Mesangial cell (primary cell): ENCODE results near the gene ACAA1. TPM values are rescaled to one million over a fixed set of nuclear protein-coding genes. Genes with fewer than 3 reads are reported as not detected.

Source experiments
- total RNA-seq: library from RNA; depleted of rRNA; stranded (reverse); fragments of >200 nt; gene quantifications from 2 replicates; pipeline ENCODE4 v1.2.3, GENCODE V29; 2015

Gene ACAA1, protein sequence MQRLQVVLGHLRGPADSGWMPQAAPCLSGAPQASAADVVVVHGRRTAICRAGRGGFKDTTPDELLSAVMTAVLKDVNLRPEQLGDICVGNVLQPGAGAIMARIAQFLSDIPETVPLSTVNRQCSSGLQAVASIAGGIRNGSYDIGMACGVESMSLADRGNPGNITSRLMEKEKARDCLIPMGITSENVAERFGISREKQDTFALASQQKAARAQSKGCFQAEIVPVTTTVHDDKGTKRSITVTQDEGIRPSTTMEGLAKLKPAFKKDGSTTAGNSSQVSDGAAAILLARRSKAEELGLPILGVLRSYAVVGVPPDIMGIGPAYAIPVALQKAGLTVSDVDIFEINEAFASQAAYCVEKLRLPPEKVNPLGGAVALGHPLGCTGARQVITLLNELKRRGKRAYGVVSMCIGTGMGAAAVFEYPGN
- 43.3 and 64.4 TPM in 2 replicates for total RNA-seq

DNA sequence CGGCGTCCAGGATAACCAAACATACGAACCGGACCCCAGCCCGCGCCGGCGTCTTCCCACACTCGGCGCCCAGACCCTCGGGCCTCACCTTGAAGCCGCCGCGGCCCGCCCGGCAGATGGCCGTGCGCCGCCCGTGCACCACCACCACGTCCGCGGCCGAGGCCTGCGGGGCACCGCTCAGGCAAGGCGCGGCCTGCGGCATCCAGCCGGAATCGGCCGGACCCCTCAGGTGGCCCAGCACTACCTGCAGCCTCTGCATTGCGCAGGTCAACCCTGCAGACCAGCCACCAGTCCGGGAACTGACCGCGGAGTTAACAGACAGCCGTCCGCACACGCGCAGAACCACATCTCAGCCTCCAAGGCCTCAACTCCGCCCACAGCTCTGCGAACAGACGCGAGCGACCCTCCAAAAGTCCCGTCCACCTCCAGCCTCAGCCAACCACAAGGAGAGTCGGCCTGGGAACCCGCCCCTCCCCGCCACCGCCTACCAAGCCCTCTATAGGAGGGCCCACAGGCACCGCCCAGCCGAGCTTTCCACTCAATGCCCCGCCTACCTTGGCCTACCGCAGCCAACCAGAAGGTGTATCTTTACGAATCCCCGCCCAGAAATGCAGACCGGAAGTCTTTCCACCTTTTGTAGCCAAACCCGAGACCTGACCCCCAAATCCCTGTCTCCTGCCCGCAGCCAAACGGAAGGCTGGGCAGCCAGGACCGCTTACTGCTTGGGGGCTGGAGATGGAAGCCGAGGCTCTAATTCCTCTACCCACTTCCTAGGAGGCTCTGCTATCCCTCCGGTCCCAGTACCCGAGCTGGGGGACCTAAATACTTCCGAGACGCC lies at the start of gene ACAA1:
TSS of gene ACAA1 (minus strand) at position 351 of the 838 bp plus-strand sequence. CDS start at position 259, 92 bp downstream.

DNA sequence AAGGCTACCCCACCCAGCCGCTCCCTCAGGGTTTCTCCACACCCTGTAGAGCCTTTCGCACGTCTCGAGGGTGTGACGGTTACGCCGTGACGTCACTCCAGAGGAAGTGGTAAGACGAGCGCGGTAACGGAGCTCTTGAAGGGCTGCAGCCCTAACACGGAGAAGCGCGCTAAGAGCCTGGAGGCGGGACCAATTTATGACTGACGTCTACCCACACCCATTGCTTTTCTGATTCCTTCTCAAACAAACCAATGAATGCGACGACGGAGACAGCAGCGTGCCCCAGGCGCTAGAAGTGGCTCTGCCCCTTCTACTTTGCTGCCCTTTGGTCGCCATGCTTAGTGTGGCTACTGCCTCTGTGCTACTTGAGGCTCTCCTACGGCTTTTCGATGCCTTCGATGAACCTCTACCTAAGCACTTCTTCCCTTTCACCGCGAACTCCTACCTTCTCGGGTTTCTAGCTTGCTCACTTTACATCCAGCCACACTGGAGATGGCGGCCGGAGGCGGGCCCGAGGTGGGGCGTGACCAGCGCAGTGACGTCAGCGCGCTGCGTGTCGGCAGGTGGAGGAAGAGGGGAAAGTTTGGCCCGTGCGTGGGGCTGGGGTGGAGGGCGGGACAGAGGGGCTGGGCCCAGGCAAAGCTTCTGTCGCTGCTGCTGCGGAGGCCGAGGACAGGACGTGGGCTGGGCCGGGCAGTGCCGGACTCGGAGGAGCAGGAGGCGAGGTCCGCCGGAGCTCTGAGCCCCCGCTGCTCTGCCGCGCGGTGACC lies 28.2 kb upstream of the ACAA1 start, which contains the start of gene OXSR1:
TSS of gene OXSR1 (plus strand) at position 586 of the 770 bp plus-strand sequence. CDS start 340 bp downstream, outside the sequence.

DNA sequence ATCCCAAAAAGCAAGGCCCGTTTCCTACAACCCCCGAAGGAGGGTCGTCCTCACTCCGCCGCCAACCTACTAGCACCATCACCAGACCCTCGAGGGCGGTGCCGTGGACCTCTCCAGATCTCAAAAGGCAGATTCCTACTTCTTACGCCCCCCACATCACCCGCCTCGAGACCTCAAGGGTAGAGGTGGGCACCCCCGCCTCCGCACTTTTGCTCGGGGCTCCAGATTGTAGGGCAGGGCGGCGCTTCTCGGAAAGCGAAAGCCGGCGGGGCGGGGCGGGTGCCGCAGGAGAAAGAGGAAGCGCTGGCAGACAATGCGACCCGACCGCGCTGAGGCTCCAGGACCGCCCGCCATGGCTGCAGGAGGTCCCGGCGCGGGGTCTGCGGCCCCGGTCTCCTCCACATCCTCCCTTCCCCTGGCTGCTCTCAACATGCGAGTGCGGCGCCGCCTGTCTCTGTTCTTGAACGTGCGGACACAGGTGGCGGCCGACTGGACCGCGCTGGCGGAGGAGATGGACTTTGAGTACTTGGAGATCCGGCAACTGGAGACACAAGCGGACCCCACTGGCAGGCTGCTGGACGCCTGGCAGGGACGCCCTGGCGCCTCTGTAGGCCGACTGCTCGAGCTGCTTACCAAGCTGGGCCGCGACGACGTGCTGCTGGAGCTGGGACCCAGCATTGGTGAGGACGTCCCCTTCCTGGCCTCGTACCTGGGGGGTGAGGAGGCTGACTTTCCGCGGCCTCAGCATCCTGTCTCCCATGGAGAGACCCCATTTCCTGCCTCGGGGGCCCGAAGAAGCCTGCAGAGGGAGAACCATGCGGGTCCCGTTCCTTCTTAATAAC lies 1.6 kb upstream of the ACAA1 start, which contains the start of gene MYD88:
TSS of gene MYD88 (plus strand) at position 313 of the 842 bp plus-strand sequence. CDS start at position 353, 40 bp downstream.

Other genes starting within 250 kb of the ACAA1 start
- gene VILL, start 146.3 kb downstream of the ACAA1 start, total RNA-seq, result 3.9 and 8.7 TPM in 2 replicates
- 13.2 and 22.9 TPM in 2 replicates for gene PLCD1, start 107.5 kb downstream of the ACAA1 start, total RNA-seq
- 0.13 TPM in 1 of 2 replicates, not detected in the other for gene DLEC1, start 97.9 kb downstream of the ACAA1 start, total RNA-seq
- gene MYD88, start 1.5 kb upstream of the ACAA1 start, total RNA-seq, result 26.2 and 34.0 TPM in 2 replicates
- 20.2 and 31.4 TPM in 2 replicates for gene OXSR1, start 28.4 kb upstream of the ACAA1 start, total RNA-seq
- 0.13 and 0.16 TPM in 2 replicates for gene SLC22A13, start 128.7 kb upstream of the ACAA1 start, total RNA-seq
- 0.16 and 0.25 TPM in 2 replicates for gene SLC22A14, start 145.2 kb upstream of the ACAA1 start, total RNA-seq
- gene XYLB, start 209.7 kb upstream of the ACAA1 start, total RNA-seq, result 1.0 and 2.0 TPM in 2 replicates